ENCODE results near the gene CTNNA3.
"Not testable (repeated sequence)": the region's sequence is repeated elsewhere in the genome, so short reads cannot be mapped to it uniquely, and the experiment has no call there.

CTNNA3 gene

DNA sequence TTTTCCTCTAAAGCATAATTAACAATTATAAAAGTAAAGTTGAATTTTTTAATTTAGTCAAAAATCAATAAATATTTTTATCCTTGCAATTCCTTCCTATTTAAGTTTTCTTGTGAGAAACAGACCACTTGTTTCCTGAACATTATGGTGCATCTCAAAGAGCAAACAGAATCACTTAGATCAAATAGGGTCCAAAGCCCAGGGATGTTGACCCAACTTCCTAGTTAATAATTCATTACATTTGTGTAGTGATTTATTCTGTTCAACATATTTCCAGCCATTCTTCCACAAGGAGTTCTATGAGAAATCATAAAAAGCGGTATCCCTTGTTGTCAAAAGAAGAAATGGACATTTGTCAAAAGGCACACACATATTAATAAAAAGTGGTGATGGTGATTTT, 454.5 kb downstream of the CTNNA3 start:
- TF ChIP-seq, protein P1, sequence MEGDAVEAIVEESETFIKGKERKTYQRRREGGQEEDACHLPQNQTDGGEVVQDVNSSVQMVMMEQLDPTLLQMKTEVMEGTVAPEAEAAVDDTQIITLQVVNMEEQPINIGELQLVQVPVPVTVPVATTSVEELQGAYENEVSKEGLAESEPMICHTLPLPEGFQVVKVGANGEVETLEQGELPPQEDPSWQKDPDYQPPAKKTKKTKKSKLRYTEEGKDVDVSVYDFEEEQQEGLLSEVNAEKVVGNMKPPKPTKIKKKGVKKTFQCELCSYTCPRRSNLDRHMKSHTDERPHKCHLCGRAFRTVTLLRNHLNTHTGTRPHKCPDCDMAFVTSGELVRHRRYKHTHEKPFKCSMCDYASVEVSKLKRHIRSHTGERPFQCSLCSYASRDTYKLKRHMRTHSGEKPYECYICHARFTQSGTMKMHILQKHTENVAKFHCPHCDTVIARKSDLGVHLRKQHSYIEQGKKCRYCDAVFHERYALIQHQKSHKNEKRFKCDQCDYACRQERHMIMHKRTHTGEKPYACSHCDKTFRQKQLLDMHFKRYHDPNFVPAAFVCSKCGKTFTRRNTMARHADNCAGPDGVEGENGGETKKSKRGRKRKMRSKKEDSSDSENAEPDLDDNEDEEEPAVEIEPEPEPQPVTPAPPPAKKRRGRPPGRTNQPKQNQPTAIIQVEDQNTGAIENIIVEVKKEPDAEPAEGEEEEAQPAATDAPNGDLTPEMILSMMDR (IDR thresholded peaks at IDR 0.05; ENCODE audit: extremely low read depth, insufficient read depth, missing control alignments), result no peak
- in situ Hi-C loops (cut with MboI; ENCODE audit: low pct_unique_long_range_greater_than_20kb, low sequenced_read_pairs, unreplicated experiment), result no loop called here
- DNase-seq (ENCODE audit: low spot score), result no peak

DNA sequence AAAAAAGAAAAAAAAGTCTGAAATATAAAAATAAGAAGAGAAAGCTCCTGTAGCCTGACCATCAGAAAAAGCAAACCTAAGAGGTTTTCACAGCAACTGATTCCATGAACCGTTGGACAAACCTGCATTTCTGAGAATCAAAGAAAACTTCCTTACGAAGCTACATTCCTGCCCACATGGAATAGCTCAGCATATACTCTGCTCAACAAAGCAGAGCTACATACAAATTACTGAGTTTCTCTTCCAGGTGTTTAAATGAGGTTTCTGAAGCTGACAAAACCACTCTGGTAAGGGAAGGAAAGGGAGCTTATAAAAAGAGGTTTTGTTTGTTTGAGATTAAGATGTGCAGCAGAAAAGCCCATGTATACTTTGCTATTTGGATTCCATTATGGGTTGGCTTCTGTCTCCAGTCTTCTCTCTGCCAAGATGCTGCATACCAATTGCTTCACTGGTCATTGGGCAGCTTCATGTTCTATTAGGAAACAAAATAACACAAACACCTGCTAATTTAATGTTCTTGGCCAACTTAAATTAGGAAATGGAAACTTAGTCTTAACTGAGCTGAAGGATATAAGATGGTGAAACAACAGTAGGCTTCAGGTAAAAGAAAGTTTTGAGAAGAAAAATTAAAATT, 456.0 kb downstream of the CTNNA3 start:
- no peak for DNase-seq (ENCODE audit: low spot score)
- in situ Hi-C loops (cut with MboI; ENCODE audit: low pct_unique_long_range_greater_than_20kb, low sequenced_read_pairs, unreplicated experiment), result no loop called here
- TF ChIP-seq, protein P1 (IDR thresholded peaks at IDR 0.05; ENCODE audit: extremely low read depth, insufficient read depth, missing control alignments), result no peak

DNA sequence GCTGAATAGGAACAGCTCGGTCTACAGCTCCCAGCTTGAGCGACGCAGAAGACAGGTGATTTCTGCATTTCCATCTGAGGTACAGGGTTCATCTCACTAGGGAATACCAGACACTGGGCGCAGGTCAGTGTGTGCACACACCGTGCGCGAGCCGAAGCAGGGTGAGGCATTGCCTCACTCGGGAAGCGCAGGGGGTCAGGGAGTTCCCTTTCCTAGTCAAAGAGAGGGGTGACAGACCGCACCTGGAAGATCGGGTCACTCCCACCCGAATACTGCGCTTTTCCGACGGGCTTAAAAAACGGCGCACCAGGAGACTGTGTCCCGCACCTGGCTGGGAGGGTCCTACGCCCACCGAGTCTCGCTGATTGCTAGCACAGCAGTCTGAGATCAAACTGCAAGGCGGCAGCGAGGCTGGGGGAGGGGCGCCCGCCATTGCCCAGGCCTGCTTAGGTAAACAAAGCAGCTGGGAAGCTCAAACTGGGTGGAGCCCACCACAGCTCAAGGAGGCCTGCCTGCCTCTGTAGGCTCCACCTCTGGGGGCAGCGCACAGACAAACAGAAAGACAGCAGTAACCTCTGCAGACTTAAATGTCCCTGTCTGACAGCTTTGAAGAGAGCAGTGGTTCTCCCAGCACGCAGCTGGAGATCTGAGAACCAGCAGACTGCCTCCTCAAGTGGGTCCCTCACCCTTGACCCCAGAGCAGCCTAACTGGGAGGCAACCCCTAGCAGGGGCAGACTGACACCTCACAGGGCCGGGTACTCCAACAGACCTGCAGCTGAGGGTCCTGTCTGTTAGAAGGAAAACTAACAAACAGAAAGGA, 465.1 kb downstream of the CTNNA3 start:
- DNase-seq (ENCODE audit: low spot score); in situ Hi-C loops (cut with MboI; ENCODE audit: low pct_unique_long_range_greater_than_20kb, low sequenced_read_pairs, unreplicated experiment): not testable (repeated sequence)

DNA sequence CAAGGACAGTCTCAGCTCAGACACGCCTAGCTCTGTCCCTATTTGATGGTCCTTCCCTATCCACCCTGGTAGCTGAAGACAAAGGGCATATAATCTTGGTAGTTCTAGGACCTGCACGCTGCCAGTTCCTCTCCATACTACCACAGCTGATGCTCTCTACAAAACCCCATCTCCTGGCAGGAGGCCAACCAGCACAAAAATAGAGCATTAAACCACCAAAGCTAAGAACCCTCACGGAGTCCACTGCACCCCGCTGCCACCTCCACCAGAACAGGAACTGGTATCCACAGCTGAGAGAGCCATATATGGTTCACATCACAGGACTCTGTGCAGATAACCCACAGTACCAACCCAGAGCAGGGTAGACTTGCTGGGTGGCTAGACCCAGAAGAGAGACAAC, 470.8 kb downstream of the CTNNA3 start:
- in situ Hi-C loops (cut with MboI; ENCODE audit: low pct_unique_long_range_greater_than_20kb, low sequenced_read_pairs, unreplicated experiment), result no loop called here
- TF ChIP-seq, protein P1 (IDR thresholded peaks at IDR 0.05; ENCODE audit: extremely low read depth, insufficient read depth, missing control alignments), result no peak
- DNase-seq (ENCODE audit: low spot score), result no peak

DNA sequence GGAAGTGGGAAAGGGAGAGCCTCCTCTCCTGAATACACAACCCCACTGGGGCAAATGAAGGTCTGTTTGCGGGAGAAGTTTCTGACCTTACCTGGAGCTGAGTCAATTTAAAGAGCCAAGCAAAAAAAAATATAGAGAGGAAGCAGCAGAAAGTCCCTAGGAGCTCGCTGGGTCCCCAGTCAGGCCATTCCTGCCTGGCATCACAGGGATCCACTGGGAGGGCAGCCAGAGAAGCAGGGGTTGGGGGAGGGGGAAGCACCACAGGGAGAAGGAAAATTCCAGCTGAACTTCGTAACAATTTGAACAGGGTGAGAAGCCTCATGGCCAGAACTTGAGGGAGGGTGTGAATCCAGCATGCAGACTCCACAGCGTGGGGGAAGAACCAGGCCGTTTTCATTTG, 471.4 kb downstream of the CTNNA3 start:
- DNase-seq (ENCODE audit: low spot score), result no peak
- in situ Hi-C loops (cut with MboI; ENCODE audit: low pct_unique_long_range_greater_than_20kb, low sequenced_read_pairs, unreplicated experiment), result no loop called here
- TF ChIP-seq, protein P1 (IDR thresholded peaks at IDR 0.05; ENCODE audit: extremely low read depth, insufficient read depth, missing control alignments), result no peak

DNA sequence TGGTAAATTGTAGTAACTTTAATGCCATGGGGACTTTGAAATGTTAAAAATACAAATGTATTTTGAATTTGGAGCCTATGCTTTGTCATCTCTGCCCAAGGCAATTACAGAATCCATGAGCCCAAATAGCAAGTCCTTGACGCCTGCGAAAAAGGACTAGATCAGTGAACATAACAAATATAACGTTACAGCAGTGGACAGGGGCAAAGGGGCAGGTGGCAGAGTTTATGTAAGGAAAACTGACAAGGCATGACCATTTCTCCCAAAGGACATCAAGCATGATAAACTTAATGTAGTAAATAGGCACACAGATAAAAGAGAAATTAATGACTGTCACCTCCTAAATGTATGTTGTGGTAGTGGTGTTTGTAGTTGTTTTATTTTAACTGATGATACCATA, 473.1 kb downstream of the CTNNA3 start:
- in situ Hi-C loops (cut with MboI; ENCODE audit: low pct_unique_long_range_greater_than_20kb, low sequenced_read_pairs, unreplicated experiment), result no loop called here
- no peak for DNase-seq (ENCODE audit: low spot score)
- TF ChIP-seq, protein P1 (IDR thresholded peaks at IDR 0.05; ENCODE audit: extremely low read depth, insufficient read depth, missing control alignments), result no peak

DNA sequence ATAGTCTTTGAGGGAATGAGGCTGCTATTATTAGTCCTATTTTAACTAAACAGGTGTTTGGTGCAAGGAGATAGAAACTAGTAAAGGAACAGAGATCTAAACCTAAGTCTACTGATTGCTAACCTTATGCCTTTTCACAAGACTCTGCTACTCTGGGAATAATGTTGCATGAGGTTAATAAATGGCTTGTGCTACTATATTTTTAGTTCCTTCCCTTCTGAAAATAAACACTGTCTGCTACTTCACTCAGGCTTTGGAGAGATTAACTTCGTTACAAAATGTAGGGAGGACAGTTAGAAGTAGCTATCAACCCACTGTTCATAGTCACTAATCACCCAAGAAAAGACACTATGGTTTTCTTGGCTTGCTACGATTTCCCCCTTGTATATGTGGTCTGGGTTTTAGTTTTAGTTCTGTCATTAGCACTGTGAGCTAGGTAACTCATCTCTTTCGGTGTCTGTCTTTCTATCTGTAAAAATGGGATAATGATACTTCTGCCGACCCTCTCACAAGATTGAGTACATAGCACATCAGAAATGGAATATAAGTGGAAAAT, 474.0 kb downstream of the CTNNA3 start:
- DNase-seq (ENCODE audit: low spot score), result no peak
- TF ChIP-seq, protein P1 (IDR thresholded peaks at IDR 0.05; ENCODE audit: extremely low read depth, insufficient read depth, missing control alignments), result no peak
- in situ Hi-C loops (cut with MboI; ENCODE audit: low pct_unique_long_range_greater_than_20kb, low sequenced_read_pairs, unreplicated experiment), result no loop called here
